Activated T-cell treated with anti-CD3 and anti-CD28 coated beads for 24 hours (primary cell): Measurements from ENCODE around the gene SOD3.

ENCODE experiments used
- DNase-seq: peaks from one replicate; pipeline ENCODE4 v3.0.0-alpha.2; 2020; ENCODE audit warnings: low read depth

Gene SOD3

DNA sequence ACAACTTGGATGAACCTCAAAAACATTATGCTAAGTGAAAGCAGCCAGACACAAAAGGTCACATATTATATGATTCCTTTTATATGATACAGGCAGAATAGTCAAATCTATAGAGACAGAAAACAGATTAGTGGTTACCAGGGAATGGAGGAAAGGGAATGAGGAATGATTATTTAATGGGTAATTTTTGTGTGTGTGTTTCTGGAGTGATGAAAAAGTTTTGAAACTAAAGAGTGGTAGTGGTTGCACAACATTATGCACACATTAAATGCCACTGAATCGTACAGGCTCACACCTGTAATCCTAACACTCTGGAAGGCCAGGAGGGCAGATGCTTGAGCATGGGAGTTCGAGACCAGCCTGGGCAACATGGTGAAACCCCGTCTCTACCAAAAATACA is 19.6 kb upstream of the SOD3 start:
- DNase-seq: no peak

DNA sequence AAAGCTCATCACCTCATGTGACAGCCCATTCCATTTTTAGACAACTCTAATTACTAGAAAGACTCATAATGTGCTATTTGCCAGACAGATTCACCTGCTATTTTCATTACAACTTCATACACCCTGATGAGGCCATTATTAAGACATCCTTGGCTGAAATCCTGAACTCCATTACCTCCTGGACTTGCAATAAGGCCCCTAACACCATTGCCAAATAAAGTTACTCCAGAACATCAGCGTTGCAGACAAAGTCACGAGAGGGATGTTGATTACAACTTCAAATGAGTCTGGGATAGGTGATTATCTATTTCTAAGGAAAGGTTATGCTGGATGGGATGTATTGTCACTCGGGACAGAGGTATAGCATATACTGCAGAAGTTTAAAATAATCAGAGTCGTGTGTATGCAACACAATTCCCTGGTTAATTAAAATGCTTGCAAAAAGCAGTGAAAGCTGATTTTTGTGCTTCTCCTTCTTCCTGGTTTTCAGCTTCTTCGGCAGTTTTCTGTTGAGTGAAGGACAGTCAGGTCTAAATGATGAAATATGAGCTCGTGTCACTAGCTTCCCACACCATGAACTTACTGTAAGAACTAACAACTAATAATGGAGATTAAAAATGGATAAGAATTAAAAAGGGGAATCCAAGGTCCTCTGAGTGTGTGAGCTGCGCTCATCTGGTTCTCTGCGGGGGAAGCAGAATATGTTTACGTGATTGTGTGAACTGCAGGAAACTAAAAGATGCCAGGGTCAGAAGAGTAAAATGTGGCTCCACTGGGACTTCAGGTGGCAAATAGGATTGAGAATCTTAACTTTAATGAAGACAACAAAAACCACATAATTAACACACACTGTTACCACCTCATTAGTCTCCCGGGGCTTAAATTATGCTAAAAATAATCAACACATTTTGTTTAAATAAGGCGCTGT is 17.6 kb upstream of the SOD3 start:
- DNase-seq: no peak

DNA sequence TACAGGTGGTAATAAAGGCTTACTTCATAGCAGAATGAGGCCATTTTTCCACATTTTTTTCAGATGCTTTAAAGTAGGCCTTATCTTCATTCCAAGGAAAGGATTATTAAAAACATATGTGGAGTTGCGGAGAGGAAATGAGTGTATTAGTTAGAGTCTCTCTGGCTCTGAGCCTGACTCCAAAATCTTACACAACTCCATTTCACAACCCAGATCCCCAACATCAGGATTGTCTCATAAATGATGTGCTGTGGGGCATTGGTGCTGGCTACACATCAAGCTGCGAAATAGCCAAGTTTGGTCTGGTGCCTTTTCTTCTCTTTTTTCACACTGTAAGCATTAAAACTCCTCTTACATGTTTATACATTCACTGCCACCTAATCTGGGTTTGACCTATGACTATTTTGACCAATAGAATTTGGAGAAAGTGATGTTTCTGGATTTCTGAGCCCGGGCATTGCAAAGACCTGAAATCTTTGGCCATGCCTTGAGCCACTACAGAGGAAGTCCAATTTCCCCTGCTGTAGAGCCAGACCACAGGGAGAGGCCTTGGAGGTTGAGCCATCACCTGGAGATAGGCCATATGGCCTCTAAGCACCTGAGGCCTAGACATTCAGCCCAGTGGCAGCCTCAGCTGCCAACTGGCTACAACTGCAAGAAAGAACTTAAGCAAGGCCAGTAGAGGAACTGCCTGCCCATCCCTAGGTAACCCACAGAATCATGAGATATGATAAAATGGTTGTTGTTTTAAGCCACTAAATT is 16.7 kb upstream of the SOD3 start:
- no peak for DNase-seq

DNA sequence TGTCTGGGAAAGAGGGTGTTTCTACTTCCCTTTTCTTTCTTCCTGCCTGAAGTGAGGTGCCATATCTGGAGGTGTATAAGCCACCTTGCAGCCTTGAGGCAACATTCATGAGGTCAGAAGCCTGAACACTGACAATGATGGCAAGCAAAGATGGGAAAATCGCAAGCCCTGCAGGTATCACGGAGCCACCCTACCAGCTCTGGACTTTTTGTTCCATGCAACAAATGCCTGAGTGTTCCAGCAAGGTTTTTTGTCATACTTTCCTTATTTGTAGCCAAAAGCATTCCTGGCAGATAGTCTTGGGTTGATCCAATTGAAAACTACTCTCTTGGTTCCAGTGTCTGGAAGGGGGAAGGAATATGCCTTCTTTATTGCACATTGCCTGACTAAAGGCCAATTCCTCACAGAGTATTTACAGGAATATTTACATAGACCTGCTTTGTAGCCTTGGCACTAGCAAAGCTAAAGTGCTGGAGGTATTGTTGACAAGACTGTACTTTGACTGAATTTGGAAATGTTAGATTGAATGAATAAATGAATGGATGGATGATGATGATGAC is 14.4 kb upstream of the SOD3 start:
- no peak for DNase-seq

DNA sequence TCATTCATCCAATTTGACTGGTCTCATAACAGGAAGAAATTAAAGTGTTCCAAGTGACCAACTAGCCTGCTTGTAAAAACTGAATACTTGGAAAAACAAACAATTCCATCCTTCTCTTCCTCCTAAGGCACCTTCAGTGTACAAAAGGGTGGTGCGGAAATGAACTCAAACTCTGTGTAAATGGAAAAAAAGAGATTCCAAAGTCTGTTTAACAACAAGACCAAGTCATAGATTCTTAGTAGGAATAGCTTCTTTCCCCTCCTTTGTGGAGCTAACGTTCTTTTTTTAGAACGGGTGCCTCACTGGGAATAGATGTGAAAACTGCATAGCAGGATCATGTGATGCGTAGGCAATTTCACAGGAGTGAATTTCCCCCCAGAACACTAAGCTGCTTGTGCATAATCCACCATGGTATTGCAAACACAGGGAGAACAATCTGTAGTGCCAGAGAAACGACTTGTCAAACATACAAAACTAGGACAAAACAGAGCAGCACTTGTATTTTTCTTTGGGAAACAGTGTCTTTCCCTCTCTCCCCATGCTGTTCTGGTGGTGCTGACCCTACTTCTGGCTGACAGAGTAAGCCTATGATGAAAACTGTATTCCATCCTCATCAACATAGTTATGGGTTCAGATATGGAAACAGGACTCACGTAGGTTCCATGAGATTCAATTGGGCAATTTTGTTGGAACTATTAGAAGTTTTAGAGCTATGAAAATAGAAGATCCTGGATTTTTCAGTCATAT is 13.2 kb upstream of the SOD3 start:
- no peak for DNase-seq

DNA sequence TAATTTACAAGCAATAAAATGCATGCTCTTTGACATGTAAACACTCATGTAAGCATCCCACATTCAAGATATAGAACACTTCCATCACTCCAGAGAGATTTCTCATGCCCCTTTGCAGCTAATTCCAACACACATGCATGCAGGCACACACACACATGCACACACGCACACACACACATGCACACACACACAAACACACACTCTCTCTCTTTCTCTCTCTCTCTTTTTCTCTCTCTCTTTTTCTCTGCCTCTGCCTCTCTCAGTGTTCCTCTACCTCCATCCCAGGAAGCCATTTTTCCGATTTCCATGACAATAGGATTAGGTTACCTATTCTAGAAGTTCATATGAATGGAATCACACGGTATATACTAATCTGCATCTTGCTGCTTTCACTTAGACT is 11.9 kb upstream of the SOD3 start:
- no peak for DNase-seq

DNA sequence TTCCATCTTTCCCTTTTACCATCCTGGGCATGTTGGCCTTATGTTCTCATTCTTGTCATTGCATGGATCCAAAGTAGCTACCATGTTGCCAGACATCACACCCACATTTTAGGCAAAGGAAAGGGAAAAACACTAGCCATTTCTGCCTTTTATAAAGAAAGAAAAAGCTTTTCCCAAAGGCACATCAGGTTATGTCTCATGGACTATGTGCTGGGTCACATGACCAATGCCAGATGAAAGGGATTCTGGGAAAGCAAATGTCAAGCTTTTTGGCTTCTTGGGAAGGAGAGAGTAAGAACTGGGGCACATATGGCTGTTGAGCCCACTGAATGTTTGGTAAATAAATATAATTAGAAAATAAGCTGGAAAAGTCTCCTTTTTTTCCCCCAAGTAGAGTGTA is 4.3 kb upstream of the SOD3 start:
- no peak for DNase-seq

DNA sequence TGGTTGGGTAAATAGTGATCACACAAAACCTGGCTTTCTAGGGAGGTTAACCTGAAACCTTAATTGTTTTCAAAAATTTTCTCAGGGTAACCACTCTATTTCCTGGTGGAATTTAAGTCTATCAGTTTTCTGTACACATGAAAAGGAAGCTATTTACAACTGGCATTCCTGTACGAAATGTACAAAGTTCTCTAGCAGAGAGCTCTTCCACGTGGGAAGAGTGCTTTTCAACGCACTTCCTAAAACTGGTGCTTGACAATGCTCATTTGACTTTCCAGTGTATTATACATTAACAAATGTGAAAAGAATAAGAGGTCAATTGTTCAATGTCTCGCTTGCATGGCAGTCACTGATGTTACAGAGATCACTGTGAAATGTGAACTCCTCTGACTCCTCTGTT is 2.8 kb upstream of the SOD3 start:
- DNase-seq: no peak

DNA sequence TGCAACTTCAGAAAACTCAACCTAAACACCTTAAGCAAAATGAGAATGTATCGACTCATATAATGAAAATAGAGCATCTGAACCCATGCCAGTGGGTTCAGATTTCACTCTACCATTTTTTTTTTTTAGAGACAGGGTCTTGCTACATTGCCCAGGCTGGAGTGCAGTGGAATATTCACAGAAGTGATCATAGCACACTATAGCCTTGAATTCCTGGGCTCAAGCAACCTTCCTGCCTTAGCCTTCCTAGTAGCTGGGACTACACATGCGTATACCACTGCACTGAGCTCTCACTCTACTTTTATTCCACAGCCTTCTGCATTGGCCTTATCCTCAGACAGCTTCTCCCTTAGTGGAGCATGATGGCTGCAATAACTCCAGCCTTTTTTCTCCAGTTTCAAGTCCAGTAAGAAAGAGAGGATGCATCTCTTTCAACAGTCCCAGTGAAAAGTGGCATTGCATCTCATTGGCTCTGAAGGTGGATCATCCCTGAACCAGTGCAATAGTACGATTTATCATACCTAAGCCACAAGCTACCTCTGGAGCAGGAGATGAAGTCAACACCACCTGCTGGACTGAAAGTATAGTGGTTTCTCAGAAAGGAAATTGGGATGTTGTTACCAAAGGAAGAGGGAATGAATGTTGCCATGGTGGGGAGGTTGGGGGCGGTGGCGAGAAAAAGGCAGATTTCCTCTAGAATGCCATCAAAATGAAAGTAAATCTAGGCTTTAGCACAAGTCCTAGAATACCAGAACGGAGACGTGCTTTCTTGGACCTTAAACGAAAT is 2.0 kb upstream of the SOD3 start:
- no peak for DNase-seq

DNA sequence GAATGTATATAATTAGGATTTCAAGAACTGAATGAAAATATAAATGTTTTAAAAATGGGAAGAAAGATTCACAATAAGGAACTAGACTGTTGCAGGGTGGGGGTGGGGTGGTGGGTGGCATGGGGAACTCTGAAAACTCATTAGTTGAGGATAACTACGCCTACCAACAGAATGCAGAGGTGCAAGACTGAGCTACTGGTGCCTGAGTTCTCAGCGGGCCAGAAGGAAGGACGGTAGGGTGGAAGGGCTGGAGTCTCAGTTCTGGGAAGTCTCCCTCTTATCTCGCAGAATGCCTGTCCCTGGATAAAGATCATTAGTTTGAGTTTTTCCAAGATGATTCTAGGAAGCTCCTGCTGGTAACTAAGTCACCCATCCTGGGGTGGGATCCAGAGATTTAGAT is 1.3 kb upstream of the SOD3 start:
- no peak for DNase-seq

DNA sequence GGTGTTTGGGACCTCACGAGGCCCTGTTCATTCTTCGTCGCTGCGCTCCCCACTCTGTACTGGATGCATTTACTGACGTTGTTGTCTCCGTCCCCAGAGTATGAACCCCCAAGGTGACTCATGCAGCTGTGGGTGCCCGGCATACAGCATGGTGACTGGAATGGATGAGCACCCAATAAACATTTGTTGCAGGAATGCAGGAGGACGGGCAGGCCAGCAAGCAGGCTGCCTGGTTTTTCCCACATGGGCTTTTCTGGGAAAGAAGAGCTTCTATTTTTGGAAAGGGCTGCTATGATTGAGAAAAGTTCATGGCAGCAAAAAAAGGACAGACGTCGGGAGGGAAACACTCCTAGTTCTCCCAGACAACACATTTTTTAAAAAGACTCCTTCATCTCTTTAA is 893 bp upstream of the SOD3 start:
- DNase-seq: no peak

DNA sequence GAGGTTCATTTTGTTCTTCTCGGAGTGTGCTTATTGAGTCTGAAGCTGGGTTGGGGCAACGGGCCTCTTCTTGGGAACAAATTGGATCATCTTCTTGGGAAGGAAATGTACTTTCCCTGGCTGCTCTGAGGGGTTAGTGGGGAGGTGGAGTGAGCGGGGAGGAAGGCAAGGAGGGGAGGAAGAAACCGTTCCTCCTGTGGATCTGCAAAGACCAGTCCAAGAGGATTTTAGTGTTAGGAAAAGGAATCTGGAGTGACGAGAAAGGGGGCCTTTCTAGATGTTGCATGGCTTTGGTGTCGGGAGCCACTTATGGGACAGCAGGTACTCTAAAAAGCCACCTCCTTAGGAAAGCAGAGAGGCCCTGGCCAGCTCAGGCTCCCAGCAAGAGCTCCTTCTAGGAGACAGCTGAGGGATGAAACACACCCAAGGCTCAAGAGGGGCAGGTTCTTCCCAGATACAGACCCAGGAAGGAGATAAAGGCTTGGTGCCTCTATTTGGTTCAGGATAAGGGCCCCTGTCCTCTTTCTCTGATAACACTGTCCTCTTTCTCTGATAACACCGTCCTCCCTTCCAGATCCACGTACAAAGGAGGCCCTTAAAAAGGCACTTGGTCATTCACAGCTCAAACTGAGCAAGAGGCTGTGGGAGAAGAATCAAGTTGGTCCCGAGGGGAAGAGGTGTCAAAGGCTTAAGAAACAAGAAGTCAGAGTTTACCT is 451 bp downstream of the SOD3 start:
- DNase-seq: no peak

DNA sequence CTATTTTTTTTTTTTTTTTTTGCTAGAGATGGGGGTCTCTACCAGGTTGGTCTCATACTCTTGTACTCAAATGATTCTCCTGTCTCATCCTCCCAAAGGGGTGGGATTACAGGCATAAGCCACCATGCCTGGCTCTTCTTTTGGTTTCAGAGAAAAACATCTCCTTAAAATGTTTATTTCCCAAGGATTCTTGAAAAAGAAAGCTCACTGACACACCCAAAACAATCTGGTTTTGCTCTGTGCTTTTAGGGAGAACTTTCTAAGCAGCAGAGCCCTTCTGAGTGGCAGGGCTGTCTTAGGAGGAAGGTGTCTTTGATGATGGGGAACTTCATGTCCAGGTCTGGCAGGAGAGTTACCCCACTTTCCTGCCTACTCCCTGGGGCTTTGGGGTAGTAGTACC is 1.2 kb downstream of the SOD3 start:
- no peak for DNase-seq

DNA sequence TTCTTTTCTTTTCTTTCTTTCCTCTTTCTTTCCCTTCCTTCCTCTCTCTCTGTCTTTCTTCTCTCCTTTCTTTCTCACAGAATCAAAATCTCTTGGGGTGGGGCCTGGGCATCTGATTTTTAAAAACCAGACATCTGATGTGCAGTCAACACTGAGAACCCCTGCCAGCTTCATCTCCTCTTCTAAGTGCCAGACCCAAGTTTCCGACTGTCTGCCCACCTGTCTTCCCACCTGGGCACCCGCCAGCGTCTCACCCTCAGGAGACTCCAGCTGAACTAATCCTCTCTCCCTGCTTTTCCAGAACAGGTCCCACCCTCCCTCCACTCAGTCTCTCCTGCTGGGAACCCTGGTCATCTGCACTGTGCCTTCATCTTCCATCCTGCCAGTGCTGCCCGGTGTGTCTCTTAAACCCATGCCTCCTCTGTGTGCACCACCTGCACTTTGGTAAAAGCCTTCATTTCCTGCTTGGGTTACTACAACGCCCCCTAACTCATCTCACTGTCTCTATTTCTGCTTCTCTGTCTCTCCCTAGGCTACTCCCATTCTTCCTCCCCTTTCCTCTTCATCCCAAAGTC is 2.8 kb downstream of the SOD3 start:
- no peak for DNase-seq

DNA sequence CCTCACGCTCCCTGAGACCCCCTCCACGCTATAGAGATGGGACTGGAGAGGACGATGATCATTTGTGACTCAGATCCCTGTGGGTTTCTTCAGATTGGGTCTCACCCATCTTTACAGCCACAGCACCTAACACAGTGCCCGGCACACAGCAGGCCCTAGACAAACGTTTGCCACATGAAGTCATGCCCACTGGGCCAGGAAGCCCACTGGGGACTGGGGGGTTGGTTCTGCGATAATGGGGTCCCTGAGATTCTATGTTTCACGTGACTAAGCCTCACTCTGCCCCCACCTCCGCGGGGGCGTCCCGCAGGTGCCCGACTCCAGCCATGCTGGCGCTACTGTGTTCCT is 3.8 kb downstream of the SOD3 start:
- DNase-seq: no peak

DNA sequence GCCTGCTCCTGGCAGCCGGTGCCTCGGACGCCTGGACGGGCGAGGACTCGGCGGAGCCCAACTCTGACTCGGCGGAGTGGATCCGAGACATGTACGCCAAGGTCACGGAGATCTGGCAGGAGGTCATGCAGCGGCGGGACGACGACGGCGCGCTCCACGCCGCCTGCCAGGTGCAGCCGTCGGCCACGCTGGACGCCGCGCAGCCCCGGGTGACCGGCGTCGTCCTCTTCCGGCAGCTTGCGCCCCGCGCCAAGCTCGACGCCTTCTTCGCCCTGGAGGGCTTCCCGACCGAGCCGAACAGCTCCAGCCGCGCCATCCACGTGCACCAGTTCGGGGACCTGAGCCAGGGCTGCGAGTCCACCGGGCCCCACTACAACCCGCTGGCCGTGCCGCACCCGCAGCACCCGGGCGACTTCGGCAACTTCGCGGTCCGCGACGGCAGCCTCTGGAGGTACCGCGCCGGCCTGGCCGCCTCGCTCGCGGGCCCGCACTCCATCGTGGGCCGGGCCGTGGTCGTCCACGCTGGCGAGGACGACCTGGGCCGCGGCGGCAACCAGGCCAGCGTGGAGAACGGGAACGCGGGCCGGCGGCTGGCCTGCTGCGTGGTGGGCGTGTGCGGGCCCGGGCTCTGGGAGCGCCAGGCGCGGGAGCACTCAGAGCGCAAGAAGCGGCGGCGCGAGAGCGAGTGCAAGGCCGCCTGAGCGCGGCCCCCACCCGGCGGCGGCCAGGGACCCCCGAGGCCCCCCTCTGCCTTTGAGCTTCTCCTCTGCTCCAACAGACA is 4.4 kb downstream of the SOD3 start:
- DNase-seq: no peak

DNA sequence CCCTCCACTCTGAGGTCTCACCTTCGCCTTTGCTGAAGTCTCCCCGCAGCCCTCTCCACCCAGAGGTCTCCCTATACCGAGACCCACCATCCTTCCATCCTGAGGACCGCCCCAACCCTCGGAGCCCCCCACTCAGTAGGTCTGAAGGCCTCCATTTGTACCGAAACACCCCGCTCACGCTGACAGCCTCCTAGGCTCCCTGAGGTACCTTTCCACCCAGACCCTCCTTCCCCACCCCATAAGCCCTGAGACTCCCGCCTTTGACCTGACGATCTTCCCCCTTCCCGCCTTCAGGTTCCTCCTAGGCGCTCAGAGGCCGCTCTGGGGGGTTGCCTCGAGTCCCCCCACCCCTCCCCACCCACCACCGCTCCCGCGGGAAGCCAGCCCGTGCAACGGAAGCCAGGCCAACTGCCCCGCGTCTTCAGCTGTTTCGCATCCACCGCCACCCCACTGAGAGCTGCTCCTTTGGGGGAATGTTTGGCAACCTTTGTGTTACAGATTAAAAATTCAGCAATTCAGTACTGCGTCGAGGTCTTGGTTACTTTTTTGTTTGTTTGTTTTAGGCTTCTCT is 5.0 kb downstream of the SOD3 start:
- no peak for DNase-seq

DNA sequence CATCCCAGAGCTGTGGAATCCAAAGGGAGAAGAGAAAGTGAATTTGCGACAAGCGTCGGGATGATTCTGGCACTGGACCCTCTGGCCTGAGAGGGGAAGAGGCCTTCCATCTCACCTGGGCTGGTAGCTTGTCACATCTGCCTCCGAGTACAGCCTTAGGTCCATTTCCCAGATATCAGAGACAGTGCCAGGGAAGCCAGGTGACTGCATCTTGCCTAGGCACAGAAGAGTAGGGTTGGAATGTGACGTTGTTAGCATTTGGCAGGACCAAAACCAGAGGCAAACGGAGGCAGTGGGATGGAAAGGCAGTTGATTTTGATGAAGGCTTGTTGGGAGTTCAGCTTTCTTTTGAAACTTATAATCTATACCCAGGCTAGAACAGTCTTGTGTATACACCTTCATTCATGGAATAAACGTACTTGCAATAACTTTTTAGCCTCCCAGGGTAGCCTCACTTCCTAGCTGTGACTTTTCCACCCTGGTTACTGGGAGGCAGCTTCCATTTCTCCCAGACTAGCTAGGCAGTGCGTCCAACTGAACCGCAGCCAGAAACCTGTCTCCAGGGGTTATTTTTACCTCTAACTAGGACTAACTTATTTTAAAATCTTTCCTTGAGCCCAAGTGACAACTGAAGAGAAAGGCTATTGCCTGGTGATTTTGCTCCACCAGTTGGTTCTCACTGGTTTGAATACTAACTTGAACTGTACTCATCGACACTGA is 5.9 kb downstream of the SOD3 start:
- DNase-seq: no peak

DNA sequence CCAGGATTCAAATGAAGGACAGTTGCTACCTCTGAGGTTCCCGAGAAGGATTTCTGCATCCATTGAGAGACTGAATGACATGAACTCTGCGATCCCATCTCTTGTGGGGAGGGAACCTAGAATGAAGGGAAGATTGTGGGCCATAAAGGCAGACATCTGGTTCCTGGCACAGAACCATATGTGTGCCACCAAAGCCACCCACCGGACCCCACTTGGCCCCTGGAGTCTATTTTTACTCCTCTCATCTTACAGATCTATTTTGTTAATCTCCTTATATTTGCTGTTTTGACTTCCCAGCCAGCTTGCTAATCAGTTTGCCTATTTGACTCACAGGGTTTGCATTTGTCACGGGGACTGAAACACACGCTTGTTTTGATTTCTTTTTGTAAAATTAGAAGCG is 7.3 kb downstream of the SOD3 start:
- no peak for DNase-seq
